Endodermal cell (in vitro differentiated cells): ENCODE measurements around the gene STRADA. TPM values are rescaled to one million over a fixed set of nuclear protein-coding genes. Genes with fewer than 3 reads are reported as not detected.

Experiments
- DNase-seq: peaks from one replicate; pipeline ENCODE4 v3.0.0-alpha.2; 2017
- H3K27ac ChIP-seq: 2 replicates; pipeline ENCODE4 v1.5.1; 2013; ENCODE audit warnings: mild to moderate bottlenecking, low read depth, low read length, moderate library complexity
- H3K27me3 ChIP-seq: 2 replicates; pipeline ENCODE4 v1.6.1; 2013; ENCODE audit warnings: mild to moderate bottlenecking, low read length, moderate library complexity; ENCODE audit not compliant: insufficient read depth, control insufficient read depth, poor library complexity, severe bottlenecking
- H3K36me3 ChIP-seq: 2 replicates; pipeline ENCODE4 v1.7.0; 2013; ENCODE audit warnings: mild to moderate bottlenecking, low read length, moderate library complexity; ENCODE audit not compliant: control insufficient read depth, insufficient read depth
- H3K4me1 ChIP-seq: one replicate; pipeline ENCODE4 v1.7.0; 2013; ENCODE audit warnings: low read length; ENCODE audit not compliant: control insufficient read depth, insufficient read depth
- H3K4me3 ChIP-seq: 2 replicates; pipeline ENCODE4 v1.5.1; 2013; ENCODE audit warnings: mild to moderate bottlenecking, low read length, moderate library complexity
- H3K9ac ChIP-seq: 2 replicates; pipeline ENCODE4 v1.6.1; 2013; ENCODE audit warnings: mild to moderate bottlenecking, low read length, moderate library complexity; ENCODE audit not compliant: poor library complexity, severe bottlenecking; ENCODE audit errors: extremely low read depth
- H3K9me3 ChIP-seq: 2 replicates; pipeline ENCODE4 v1.6.1; 2013; ENCODE audit warnings: mild to moderate bottlenecking, low read length, moderate library complexity; ENCODE audit not compliant: control insufficient read depth
- H3K27ac Mint-ChIP-seq: 2 replicates; pipeline ENCODE4 v1.8.0; 2020; ENCODE audit warnings: mixed read lengths
- H3K27me3 Mint-ChIP-seq: 2 replicates; pipeline ENCODE4 v1.8.0; 2021; ENCODE audit warnings: mild to moderate bottlenecking, mixed read lengths; ENCODE audit not compliant: insufficient read depth
- H3K36me3 Mint-ChIP-seq: 2 replicates; pipeline ENCODE4 v1.8.0; 2020; ENCODE audit warnings: low read depth, mixed read lengths
- H3K4me1 Mint-ChIP-seq: 2 replicates; pipeline ENCODE4 v1.8.0; 2020; ENCODE audit warnings: mixed read lengths
- H3K4me3 Mint-ChIP-seq: 2 replicates; pipeline ENCODE4 v1.8.0; 2020; ENCODE audit warnings: mild to moderate bottlenecking, moderate library complexity, mixed read lengths
- H3K9me3 Mint-ChIP-seq: 2 replicates; pipeline ENCODE4 v1.8.0; 2020; ENCODE audit warnings: mild to moderate bottlenecking, mixed read lengths
- WGBS, 2 experiments: methylation state at CpG; one replicate each; pipeline versions ENCODE4 v1.1.5 to v1.1.7; 2013; ENCODE audit warnings: missing lambda C conversion rate in 2 of 2, mixed read lengths in 1 of 2; ENCODE audit not compliant: insufficient coverage in 1 of 2, insufficient read length in 1 of 2; 5-methylcytosine and 5-hydroxymethylcytosine counted together
- total RNA-seq, 2 donors: library from RNA; stranded (reverse); fragmentation: NEBNext Ultra II Directional in 1 of 2; extraction: Animal tissue kit (Norgen Biotek cat#: 25700) in 1 of 2; gene quantifications; 2 replicates in 1 of 2; 3 replicates in 1 of 2; pipeline ENCODE4 v1.2.1, GENCODE V29; 2021
- TF ChIP-seq, protein P1 (sequence below): fragments of 200-600 bp; sonication (generic); conservative IDR thresholded peaks from 2 replicates; pipeline ENCODE4 v1.5.0; 2021; ENCODE audit warnings: antibody characterized with exemption, mild to moderate bottlenecking

STRADA gene
- total RNA-seq, 2 donors from 2014 or later: 49.7 to 73.1 TPM

DNA sequence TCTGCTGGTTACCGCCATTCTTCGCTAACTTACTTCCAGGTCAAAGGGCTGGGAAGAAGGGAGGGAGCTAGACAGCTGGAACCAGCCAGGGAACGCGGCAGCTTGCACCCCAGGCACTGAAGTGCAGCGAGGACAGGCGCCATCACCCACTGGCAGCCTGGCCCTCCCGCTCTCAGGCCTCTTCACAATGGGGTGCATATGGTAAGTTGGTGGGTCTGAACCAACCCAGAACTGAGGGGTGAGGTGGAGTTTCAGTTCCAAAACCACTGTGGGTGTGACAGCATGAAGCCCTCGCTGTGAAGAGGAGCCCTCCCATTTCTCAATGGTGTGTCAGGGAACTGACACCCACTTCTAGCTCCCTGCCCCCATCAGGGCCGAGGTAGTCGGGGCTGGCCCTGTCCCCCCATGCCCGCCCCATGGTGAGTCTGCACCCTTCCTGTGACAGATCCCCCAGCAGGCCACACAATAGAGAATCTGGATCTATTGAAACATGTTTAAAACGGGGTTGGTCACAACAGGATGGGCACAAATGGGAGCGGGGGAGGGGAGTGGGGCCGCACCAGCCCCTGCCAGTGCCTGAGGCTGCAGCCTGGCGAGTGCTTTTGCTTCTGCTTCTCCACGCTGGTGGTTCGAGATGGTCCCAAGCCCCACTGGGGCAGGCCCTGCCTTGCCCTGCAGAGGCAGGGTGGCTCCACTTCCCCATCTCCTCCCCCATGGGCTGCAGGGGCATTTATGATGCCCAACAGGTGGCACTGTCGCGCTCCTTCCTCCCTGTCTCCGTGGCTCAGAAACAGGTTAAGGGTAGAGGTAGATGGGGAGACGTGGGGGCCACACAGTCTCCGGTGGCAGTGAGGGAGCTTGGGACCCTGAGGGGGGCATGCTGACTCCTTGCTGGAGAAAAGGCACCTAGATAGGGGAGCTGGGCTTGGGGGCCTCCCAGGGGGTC lies 44.0 kb downstream of the STRADA start:
- Histone ChIP-seq H3K36me3 (peaks cover 25% of the 10 kb centered on the region), H3K9me3 (no peaks in the 10 kb centered on the region), H3K27me3 (no peaks in the 10 kb centered on the region), H3K9ac (no peak overlapping the region), H3K27ac (peak overlapping the region; percentile 36), H3K4me1 (peaks cover 9% of the 10 kb centered on the region), H3K4me3 (no peak overlapping the region)
- peak; percentile 91 for DNase-seq
- Mint-ChIP-seq H3K4me3 (peak overlapping the region; percentile 65), H3K9me3 (no peaks in the 10 kb centered on the region), H3K27ac (no peak overlapping the region), H3K4me1 (peaks cover 13% of the 10 kb centered on the region), H3K27me3 (no peaks in the 10 kb centered on the region), H3K36me3 (peaks cover 12% of the 10 kb centered on the region)
- TF ChIP-seq, protein P1, sequence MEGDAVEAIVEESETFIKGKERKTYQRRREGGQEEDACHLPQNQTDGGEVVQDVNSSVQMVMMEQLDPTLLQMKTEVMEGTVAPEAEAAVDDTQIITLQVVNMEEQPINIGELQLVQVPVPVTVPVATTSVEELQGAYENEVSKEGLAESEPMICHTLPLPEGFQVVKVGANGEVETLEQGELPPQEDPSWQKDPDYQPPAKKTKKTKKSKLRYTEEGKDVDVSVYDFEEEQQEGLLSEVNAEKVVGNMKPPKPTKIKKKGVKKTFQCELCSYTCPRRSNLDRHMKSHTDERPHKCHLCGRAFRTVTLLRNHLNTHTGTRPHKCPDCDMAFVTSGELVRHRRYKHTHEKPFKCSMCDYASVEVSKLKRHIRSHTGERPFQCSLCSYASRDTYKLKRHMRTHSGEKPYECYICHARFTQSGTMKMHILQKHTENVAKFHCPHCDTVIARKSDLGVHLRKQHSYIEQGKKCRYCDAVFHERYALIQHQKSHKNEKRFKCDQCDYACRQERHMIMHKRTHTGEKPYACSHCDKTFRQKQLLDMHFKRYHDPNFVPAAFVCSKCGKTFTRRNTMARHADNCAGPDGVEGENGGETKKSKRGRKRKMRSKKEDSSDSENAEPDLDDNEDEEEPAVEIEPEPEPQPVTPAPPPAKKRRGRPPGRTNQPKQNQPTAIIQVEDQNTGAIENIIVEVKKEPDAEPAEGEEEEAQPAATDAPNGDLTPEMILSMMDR: peak; percentile 74
- WGBS, 2 experiments: 90 to 95% methylated on average over 8 to 22 of the region's 22 CpGs

DNA sequence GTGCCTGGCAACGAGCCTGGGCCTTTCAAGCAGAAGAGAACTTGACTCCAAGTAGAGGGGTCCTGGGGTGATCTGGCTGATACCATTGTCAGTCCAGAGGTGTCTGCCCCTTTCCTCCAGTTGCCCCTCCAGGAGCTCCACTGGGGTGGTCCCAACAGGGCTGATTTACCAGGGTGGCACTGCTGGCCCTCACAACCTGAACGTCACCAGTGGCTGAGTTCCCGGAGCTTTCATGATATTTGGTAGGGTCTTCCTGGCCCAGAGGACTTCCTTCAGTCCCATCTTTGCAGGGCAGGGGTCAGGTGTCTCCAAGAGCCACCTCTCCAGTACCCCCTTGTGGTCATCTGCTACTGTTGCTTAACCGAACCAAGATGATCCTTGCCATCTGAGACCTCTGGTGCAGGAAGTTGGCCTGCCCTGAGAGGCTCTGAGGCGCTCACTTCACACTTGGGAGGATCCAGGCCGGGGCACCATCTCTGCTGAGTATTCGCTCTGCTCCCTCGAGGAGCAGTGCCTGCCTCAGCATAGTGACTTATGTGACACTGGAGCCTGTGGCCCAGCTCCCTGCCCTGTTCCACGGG lies 45.1 kb downstream of the STRADA start:
- DNase-seq: peak; percentile 93
- peaks cover 10% of the 10 kb centered on the region for H3K4me1 Mint-ChIP-seq
- WGBS, 2 experiments: 83 to 86% methylated on average over 4 to 9 of the region's 9 CpGs
- no peaks in the 10 kb centered on the region for H3K9me3 Mint-ChIP-seq
- no peaks in the 10 kb centered on the region for H3K27me3 Mint-ChIP-seq
- peaks cover 12% of the 10 kb centered on the region for H3K36me3 Mint-ChIP-seq
- TF ChIP-seq, protein P1: peak; percentile 85
- no peak overlapping the region for H3K4me3 Mint-ChIP-seq
- H3K4me3 ChIP-seq: no peak overlapping the region
- peak overlapping the region; percentile 30 for H3K27ac ChIP-seq
- H3K9me3 ChIP-seq: no peaks in the 10 kb centered on the region
- H3K9ac ChIP-seq: no peak overlapping the region
- H3K27ac Mint-ChIP-seq: peak overlapping the region; percentile 75
- H3K27me3 ChIP-seq: no peaks in the 10 kb centered on the region
- H3K36me3 ChIP-seq: peaks cover 36% of the 10 kb centered on the region
- peaks cover 9% of the 10 kb centered on the region for H3K4me1 ChIP-seq

DNA sequence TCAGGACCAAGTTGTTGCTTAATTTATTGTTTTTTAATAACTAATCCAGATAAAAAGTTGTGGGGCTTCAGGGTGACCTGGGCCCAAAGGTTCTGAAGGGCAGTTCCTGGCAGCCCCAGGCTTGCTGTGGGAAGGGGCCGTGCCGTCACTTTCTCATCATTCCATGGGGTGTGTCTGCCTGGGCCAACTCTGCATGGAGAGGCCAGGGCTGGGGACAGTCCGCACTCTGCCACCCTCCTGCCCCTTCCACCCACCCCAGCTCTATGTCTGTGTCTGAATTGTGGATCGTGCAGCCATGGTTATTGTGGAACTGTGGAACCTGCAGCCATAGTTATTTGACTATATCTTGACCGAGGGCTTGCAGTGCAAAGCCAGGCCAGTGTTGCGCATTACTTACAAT lies 45.7 kb downstream of the STRADA start:
- Histone ChIP-seq H3K4me3 (no peak overlapping the region), H3K9ac (no peak overlapping the region), H3K9me3 (no peaks in the 10 kb centered on the region), H3K27me3 (no peaks in the 10 kb centered on the region), H3K27ac (no peak overlapping the region), H3K4me1 (peaks cover 9% of the 10 kb centered on the region), H3K36me3 (peaks cover 40% of the 10 kb centered on the region)
- WGBS, 2 experiments: 92 to 96% methylated on average over 4 to 6 of the region's 6 CpGs
- no peaks in the 10 kb centered on the region for H3K9me3 Mint-ChIP-seq
- H3K27ac Mint-ChIP-seq: no peak overlapping the region
- H3K36me3 Mint-ChIP-seq: peaks cover 15% of the 10 kb centered on the region
- H3K4me3 Mint-ChIP-seq: no peak overlapping the region
- H3K4me1 Mint-ChIP-seq: peaks cover 6% of the 10 kb centered on the region
- TF ChIP-seq, protein P1: no peak
- H3K27me3 Mint-ChIP-seq: no peaks in the 10 kb centered on the region
- DNase-seq: peak; percentile 56
